ENCODE results near the gene RRP15.
A peak's percentile ranks its signal among the peaks of the same experiment; 100 is the strongest.

Gene RRP15

GRCh38 chr1:218344814-218345672 is 60.0 kb downstream of the RRP15 start, which contains the start of gene TGFB2:
TSS of gene TGFB2 (plus strand) at chr1:218345336. CDS start at chr1:218346702, 1,366 bp downstream.
- no peak for DNase-seq (ENCODE audit: extremely low read depth, low read depth)
- TF ChIP-seq CTCF (IDR thresholded peaks at IDR 0.05; ENCODE audit: low read depth, low read length, missing control alignments) = peak; percentile 17
- peak within 1 kb of the TSS; percentile 68 for H3K4me3 ChIP-seq (replicated peaks; ENCODE audit: low read depth, low read length)

- peak overlapping the region; percentile 68 for H3K4me3 ChIP-seq (replicated peaks; ENCODE audit: low read depth, low read length)
- TF ChIP-seq CTCF (IDR thresholded peaks at IDR 0.05; ENCODE audit: low read depth, low read length, missing control alignments) = no peak
- DNase-seq (ENCODE audit: extremely low read depth, low read depth) = no peak
Observed at GRCh38 chr1:218345673-218346390, 60.7 kb downstream of the RRP15 start.

- no peak for TF ChIP-seq CTCF (IDR thresholded peaks at IDR 0.05; ENCODE audit: low read depth, low read length, missing control alignments)
- no peak for DNase-seq (ENCODE audit: extremely low read depth, low read depth)
- peak overlapping the region; percentile 68 for H3K4me3 ChIP-seq (replicated peaks; ENCODE audit: low read depth, low read length)
Observed at GRCh38 chr1:218346391-218347204, 61.5 kb downstream of the RRP15 start.

GRCh38 chr1:218347336-218347722 is 62.2 kb downstream of the RRP15 start:
- H3K4me3 ChIP-seq (replicated peaks; ENCODE audit: low read depth, low read length) = peak overlapping the region; percentile 68

GRCh38 chr1:218347723-218348627 is 62.9 kb downstream of the RRP15 start:
- TF ChIP-seq CTCF (IDR thresholded peaks at IDR 0.05; ENCODE audit: low read depth, low read length, missing control alignments) = no peak
- DNase-seq (ENCODE audit: extremely low read depth, low read depth) = no peak
- H3K4me3 ChIP-seq (replicated peaks; ENCODE audit: low read depth, low read length) = peak overlapping the region; percentile 68

More at GRCh38 chr1:218347336-218347722, 62.2 kb downstream of the RRP15 start:
- TF ChIP-seq CTCF (IDR thresholded peaks at IDR 0.05; ENCODE audit: low read depth, low read length, missing control alignments) = no peak
- no peak for DNase-seq (ENCODE audit: extremely low read depth, low read depth)

All from HFF-Myc (cell line).